Measurements from ENCODE around the gene GPR152.

DNA sequence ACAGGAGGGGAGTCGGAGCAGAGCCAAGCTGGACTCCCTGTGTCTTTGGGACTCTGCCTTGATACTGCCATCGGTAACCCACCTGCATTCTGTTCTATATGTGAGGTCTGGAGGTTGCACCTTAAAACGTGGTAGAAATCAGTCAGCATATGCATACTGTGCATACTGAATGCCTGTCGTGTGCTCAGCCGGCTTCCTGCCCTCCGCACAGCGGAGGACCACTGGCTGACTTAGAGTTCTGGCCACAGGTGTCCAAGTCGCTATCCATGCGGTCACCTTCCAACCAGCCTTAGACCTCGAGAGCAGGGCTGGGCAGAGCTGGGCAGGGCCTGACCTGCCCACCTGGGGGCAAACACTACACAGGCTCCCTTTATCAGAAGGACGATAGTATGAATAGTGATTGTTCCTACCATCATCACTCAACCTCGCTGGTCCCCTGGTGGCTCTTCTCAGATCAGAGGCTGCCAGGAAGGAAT lies 44.8 kb downstream of the GPR152 start:
- TF ChIP-seq, protein P1, sequence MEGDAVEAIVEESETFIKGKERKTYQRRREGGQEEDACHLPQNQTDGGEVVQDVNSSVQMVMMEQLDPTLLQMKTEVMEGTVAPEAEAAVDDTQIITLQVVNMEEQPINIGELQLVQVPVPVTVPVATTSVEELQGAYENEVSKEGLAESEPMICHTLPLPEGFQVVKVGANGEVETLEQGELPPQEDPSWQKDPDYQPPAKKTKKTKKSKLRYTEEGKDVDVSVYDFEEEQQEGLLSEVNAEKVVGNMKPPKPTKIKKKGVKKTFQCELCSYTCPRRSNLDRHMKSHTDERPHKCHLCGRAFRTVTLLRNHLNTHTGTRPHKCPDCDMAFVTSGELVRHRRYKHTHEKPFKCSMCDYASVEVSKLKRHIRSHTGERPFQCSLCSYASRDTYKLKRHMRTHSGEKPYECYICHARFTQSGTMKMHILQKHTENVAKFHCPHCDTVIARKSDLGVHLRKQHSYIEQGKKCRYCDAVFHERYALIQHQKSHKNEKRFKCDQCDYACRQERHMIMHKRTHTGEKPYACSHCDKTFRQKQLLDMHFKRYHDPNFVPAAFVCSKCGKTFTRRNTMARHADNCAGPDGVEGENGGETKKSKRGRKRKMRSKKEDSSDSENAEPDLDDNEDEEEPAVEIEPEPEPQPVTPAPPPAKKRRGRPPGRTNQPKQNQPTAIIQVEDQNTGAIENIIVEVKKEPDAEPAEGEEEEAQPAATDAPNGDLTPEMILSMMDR (IDR thresholded peaks at IDR 0.05), result no peak
- no peak for TF ChIP-seq EP300 (IDR thresholded peaks at IDR 0.05)

Data from sigmoid colon (tissue), 4 donors.